Measurements from ENCODE around the gene NAV2.
"Not testable (repeated sequence)": the region's sequence is repeated elsewhere in the genome, so short reads cannot be mapped to it uniquely, and the experiment has no call there.

NAV2 gene

DNA sequence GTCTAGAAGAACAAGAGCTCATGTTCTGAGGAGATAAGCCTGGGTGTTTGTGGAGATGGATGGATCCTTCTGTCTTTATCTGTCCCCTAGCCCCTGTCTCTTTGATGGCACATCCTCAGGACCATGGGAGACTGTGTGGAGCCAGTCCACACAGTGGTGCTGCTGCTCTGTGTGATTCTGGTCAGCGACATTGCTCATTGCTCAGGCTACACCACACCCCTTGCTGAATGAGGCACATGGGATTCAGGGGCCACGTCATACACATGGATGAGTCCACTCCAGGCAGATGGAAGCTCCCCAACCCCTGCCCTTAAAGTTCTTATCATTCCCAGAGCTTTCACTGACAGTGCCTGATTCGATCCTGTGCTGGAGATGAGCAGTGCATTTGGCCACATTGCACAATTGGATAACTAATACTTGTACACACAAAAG lies 222.2 kb downstream of the NAV2 start:
- no peak for DNase-seq

DNA sequence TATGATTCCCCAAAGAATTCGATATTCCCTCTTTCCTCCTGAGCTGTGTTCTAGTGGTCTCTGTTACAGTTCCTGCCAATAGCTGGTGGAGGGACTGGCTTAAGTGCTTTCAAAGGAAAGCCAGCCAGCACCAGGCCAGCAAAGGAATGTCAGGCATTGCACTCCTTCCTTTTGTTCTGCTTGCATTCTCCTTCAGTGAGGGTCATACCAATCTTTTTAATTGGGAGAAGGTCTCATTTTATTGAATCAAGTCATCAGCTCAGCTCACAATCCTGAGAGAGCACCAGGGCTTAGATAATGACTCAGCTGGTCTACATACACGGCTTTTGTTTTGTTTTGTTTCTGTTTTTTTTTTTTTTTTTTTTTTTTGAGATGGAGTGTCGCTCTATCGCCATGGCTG lies 222.9 kb downstream of the NAV2 start:
- no peak for DNase-seq

DNA sequence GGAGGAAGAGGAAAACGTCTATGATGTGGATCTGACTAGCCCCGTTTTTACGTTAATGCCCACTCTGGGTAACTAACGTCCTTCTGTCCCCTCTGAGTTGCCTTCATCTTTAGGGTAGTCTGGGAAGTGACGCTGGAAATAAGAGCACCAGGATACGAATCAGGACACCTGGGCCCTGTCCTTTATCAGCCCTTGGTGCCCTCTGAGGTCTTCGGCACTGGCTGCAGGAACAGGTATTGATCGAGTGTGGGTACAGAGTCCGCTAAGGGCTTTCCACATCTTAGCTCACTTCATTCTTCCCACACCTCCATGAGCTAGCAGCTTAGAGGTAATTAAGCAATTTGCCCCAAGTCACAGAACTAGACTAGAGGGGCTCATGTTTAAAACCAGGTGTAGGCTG lies 223.8 kb downstream of the NAV2 start:
- no peak for DNase-seq

DNA sequence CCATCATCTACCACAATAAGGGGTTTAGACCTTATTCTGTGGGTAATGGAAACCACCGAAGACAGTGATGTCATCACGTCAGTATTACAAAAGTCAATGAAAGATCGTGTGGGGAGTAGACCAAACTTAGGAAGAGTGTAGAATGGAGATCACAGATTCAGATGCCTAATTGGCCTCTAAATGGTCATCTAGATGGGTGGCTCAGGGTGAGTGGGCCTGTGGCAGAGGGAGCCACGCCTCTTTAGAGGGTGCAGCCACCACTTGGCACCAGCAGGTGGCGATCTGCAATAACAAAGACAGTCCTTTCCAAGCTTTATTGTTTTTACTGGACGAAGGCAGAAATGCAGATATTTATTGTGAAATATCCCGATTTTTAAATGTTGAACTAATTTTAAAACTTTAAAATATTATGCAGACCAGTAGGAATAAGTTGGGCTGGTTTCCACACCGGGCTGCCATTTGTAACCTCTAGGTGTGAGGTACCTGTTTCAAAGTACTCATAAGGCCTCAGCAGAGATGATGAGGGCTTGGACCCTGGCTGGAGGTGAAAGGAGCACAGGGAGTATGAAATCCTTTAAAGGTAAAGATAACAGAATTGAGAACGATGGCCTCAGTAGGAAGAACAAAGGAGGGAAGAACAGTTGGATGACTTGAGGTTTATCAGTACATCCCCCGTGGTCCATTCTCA lies 225.7 kb downstream of the NAV2 start:
- peak; percentile 12 for DNase-seq

DNA sequence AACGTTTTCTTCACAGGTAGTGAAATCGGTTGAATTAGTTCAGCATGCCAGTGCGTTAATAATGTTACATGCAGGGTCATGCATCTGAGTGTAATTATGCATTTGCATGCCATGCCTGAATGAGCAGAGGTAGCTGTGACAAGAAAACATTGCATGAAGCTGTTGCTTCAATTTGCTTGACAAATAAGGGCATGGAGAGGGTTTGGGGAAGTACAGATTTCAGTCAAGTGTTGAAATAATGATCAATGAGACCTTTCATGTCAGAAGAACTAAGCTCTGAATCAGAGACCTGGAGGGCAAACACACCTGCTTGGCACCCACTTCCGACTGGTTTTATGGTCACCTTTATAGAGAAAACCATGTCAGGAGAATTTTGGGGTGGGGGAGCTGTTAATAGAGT lies 226.2 kb downstream of the NAV2 start:
- DNase-seq, result no peak

DNA sequence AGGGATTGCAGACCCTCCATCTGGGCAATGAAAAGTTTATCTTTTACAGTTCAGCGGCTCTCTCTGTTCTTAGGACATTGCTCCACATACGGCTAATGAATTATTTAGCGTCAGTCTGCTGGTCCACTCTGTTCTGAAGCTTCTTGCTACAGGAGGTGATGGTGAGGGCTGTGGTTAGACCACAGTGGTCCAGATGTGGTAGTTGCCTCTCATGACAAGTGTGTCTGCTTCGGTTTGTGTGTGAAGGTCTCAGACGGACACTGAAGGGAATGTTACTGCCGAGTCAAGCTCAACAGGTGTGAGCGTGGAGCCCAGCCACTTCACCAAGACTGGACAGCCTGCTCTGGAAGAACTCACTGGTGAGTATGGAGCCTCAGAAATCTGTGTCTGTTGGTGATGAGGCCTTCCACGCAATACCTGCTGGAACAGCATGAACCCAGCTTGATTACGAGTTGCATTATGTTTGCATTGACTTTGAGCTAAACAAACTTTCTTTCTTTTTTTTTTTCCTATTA lies 226.8 kb downstream of the NAV2 start:
- no peak for DNase-seq

DNA sequence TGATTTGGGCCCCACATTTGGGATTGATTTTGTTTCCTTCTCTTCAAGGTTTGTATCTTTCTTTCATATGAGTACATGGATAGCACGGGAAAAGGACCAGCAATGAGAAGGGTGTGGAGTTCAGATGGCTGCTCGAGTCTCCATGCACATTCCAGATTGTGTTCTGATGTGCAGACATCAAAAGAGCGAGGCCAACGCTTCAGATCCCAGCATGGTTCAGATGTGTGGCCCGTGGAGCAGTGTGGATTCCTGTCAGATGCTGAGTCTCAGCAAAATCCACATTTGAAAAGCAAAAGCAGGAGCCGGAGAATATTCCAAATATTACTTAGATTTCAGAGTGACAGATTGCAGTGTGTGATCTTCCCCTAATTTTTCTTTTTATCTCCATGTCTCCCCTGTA lies 228.2 kb downstream of the NAV2 start:
- no peak for DNase-seq

DNA sequence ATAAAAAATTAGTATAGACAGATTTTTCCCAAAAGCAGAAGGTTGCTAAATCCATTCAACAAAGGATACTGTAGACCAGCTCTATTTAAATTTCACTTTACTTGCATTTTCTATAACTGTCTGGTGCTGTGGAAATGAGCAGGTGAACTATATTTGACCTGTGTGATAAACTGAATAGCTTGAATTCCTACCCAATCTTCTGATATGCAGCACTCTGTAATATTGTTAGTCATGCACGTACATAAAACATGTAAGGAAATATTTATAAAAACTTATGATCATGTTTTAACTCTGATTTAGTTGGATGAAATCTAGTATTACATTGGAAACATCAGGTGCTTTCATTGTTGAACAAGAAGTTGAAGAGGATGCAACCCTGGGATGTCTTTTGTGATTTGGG lies 234.0 kb downstream of the NAV2 start:
- DNase-seq, result no peak

DNA sequence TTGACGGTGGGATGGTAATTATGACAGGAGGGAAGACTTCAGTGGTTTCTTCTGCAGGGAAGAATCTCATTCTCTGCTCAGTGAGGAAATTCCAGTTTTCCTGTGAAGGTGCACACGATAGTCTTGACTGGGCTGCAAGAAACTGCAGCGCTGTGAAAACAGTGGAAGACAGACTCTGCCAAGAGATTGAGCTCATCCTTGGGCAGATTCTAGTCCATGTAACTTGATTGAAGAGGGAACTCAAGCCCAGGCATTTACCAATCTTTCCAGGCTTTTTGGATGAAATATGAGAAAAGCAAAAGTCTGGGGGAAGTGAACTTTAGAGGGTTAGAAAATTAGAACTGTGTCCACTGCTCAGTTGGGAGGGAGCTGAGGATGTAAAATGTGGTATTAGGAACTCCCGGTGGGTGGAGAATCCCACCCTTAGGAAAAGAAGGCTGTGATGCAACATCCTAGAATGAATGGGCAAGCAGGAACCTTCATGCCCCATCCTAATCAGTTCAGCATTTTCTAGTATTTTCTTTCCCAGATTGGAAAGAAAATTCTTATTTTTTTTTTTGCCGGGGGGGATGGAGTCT lies 235.0 kb downstream of the NAV2 start:
- no peak for DNase-seq

DNA sequence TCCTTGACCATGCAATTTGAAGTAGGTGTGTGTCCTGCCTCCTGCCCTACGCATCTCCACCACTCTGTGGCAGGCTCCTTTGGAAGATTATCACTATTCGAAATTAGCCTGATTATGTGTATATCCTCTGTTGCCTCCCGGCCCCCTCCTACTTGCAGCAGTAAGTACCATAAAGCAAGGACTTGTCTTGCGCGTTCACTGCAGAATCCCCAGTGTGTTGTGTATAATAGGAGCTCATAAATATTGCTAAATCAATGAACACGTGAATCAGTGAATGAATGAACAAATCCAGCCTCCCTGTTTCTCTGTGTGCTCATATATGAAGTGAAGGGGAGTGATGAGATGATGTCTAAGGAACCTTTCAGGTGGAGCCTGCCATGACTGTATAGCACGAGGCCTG lies 237.0 kb downstream of the NAV2 start:
- no peak for DNase-seq

DNA sequence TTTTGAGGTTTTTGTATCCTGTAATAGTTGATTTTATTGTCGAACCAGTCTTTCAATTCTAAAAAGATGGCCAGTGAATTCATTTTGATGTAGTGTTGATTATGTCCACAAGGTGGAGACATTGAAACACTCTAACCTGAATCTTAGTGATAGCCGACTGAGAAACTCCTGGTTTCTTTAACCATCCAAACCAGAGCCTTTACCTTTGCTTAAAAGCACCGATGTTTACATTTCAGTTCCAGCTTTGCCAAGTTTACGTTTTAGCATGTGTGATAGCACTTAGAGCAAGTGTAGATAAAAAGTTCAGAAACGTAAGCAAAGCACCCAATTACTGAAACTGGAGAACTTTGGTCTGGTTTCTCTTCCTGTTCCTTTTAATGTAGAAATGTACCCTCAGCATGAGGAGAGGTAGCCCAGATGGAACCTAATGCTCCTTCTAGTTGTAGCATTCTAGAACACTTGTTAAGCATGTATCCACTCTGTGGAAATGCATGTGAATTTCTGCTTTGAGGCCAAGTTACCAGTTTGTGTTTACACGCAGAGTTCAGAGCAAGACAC lies 239.0 kb downstream of the NAV2 start:
- DNase-seq, result peak; percentile 48

DNA sequence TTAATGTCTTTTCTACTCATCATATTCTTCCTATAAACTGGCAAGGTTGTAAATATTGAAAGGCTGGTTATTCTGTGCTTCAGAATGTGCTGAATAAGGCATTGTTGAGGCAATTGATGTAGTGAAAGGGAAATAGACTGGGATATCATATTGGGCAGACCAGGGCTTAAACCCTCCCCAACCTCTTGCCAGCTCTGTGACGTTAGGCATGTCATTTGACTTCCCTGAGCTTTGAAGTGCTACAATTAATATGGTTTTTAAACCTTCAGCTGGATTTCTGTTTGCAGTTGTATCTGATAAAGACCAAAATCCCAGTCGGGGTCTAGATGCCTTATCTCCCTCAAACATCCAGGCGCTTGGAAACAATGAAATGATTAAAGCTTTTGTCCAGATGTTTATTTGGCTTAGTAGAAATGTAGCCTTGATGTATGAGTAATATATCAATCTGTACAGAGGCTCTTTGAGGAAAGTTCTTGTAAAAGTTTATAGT lies 239.5 kb downstream of the NAV2 start:
- DNase-seq, result no peak

DNA sequence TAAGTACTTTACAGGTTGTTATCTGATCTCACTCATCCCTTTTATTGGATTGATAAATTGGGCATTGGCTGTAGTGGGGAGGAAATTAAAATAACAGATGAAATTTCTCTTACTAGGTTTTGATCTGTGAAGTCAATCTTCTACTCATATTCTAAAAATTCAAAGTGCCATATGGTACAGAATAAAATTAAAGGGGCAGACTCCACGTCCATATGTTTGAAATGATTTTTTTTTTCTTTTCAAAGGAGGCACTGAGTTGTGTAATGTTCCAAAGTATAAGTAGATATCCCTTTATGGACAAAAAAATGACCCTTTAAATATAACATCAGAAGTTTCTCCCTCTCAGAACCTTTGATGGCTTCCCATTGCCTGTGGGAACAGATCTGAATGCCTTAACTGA lies 240.3 kb downstream of the NAV2 start:
- DNase-seq, result no peak

DNA sequence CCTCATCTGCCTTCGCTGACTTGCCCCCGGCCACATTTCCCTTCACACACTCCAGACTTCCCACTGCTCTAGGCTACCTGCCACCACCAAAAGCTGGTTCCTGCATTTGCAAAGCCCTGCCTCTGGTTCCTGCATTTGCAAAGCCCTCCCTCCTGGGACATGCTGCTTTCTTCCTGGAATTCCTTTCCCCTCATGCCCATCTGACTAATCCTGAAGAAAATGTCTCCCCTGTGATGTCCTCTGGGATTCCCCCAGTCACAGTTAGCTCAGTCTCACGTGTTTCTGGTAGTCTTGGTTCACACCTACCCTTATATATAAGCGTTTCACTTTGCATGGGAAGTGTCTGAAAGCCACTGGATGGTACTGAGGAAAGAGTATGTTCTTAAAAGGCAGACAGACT lies 240.7 kb downstream of the NAV2 start:
- no peak for DNase-seq

DNA sequence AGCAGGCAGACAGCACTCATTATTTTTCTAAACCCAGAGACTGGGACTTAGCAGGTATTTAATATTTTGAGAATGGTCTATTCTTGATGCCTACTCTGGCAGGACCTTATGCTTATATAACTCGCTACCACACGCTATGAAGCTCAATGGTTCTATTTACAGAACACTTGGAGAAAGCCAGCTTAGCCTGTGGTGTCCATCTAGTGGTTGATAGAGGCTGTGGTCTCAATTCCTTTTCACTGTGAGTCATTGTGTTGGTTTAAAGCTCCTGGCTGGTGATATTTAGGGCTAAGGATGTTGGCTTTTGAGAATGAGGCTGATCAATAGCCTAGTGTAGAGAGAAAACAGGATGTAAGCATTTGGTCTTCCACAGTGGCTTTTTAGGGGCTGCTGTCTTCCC lies 241.3 kb downstream of the NAV2 start:
- no peak for DNase-seq

DNA sequence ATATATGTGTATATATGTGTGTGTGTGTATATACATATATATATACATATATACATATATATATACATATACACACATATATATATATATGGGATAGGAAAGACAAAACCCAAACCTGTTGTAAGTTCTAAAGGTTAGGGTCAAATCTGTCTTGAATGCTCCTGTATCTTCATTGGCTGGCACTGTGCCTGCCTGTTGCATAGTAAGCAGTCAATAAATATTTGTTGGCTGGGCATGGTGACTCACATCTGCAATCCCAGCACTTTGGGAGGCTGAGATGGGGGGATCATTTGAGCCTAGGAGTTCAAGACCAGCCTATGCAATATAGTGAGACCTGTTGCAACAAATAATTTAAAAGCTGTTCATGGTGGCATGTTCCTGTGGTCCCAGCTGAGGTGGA lies 242.3 kb downstream of the NAV2 start:
- no peak for DNase-seq

DNA sequence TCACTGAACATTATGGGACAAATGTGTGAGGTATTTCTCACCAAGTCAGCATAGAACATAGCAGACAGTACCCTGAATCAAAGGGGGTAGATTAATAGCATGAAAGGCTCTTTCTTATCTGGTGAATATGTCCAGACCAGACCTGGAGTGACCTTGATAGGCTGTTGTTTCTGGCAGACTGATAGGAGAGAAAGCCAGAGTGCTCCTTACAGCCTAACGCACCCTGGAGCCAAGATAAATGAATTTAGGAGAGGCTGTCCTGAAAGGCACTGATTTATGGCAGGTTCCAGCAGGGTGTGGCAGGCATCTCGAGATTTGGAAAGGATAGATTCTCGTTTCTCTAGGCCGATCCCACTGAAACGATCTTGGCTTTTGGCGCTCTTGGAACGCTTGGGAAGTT lies 243.0 kb downstream of the NAV2 start:
- DNase-seq, result no peak

DNA sequence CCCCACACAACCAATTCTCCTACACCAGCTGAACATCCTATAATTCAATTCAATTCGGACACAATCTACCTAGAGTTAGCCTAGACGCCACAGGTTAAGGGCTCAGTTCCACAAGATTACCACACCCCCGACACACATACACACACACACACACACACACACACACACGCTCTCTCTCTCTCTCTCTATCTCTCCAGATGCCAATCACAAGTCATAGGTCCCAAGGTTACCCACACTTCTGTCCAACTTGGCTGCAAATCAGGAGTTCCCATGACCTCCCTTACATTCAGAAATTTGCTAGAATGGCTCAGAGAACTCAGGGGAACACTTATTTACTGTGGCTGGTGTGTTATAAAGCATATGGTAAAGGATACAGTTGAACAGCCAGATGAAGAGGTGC lies 243.6 kb downstream of the NAV2 start:
- no peak for DNase-seq

DNA sequence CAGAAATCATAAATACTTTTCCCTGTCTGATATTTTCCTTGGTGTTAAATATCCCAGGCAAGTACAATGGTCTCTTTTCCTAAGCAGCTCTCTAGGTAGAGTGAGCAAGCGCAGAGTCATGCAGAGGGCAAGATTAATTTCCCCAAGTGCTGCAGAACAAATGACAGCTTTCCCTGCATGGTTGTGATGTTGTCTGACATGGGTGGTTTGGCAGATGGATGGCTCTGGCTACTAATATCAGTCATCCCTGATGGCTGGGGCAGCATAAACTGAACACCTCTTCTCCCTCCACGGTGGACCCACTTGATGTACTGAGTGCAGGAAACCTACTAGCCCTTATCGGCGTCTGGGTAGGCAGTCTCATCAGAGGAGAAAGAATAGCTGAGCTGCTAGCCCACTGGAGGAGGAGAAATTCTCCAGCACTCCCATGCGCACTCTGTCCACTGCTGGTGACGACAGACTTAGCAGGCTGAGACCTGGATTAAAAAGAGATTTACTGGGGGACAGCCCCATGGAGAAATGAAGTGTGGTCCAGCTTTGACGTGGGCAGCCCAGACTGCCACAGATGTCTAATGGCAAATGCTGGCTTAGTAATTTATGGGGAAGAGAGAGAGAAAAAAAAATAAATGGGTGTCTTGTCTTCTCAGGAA lies 244.8 kb downstream of the NAV2 start:
- DNase-seq, result no peak

DNA sequence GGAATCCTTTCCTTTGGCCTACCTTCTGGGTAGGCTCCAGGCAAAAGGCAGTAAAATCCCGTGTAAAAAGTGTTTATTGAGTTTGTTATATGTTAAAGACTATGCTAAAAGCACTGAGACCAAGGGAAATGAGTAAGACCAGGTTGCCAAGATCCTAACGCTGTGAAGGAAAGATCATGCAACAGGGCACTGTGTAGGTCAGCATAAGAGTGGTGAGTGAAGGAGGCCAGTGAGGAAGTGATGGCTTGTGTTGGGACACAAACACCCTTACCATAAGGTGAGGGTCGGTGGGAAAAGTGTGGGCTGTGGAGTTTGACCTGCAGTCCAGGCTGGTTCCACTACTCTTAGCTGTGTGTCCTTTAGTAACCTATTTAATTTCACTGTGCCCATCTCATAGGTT lies 245.6 kb downstream of the NAV2 start:
- DNase-seq, result no peak

DNA sequence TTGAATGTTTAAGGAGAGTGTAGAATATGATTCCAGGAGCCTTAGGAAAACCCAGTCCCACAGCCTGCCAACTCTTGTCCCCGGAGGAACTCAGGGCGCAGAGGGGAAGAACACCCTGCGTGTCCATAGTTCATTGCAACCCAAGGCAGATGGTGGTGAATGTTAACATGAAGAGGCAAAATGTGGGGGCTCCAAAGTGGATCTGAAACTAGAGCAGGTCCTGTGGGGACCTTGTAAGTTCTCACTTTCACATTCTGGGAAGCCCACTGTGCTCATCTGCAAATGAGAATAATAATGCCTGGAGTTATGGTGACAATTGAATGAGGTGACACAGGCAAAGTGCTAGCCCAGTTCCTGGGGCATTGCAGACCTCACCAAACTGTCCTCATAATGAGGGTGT lies 246.6 kb downstream of the NAV2 start:
- no peak for DNase-seq

DNA sequence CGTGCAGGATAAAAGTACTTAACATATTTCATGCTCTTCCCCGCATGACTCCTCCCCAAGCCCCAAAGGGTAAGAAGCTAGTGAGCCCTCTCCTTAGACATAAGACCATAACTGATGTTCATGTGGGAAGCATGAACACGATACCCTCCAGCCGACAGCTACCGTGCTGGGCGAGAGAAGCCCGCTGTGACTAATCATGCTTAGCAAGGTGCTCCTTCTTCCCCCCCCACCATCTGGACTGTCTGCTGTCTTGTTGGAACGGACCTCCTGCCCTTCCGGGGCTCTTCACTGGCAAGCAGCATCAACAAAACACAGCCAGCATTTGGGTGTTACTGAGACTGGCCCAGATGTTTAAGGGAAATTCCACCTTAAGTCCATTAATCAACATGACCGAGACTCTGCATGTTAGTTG lies 247.0 kb downstream of the NAV2 start:
- DNase-seq, result no peak

DNA sequence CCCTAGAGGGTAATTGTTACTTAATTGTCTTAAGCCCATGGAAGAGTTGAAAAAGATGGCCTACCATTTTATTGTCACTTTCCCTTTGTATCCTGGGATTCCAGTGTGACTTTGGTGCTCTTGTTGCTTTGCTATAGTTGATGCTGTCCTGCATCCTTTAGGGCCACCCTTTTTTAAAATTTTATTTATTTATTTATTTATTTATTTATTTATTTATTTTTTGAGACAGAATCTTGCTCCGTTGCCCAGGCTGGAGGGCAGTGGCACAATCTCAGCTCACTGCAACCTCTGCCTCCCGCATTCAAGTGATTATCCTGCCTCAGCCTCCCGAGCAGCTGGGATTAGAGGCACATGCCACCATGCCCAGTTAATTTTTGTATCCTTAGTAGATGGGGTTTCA lies 247.8 kb downstream of the NAV2 start:
- not testable (repeated sequence) for DNase-seq

DNA sequence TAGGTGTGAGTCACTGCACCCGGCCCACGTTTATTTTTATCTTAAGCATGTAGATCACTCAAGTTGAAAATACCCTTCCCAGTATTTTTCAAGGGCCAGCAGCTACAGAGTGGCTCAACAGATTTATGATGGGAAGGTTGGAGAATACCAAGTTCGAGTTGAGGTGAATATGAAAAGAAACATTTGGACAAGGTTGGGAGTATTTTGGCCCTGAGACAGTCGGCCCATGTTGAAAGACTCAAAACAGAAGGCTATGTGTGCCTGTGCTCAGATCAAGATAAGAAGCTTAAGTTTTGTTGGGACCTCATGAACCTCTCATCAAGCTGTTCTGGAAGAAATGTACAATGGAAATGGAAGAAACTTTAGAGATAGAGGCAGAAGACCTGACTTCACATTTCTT lies 248.6 kb downstream of the NAV2 start:
- no peak for DNase-seq
